Measurements from ENCODE around the gene ATIC. TPM values are rescaled to one million over a fixed set of nuclear protein-coding genes. Genes with fewer than 3 reads are reported as not detected.
"Not testable (repeated sequence)": the region's sequence is repeated elsewhere in the genome, so short reads cannot be mapped to it uniquely, and the experiment has no call there.

The ATIC gene
- total RNA-seq, 1 experiment from 2014 or later = 18.3 TPM

DNA sequence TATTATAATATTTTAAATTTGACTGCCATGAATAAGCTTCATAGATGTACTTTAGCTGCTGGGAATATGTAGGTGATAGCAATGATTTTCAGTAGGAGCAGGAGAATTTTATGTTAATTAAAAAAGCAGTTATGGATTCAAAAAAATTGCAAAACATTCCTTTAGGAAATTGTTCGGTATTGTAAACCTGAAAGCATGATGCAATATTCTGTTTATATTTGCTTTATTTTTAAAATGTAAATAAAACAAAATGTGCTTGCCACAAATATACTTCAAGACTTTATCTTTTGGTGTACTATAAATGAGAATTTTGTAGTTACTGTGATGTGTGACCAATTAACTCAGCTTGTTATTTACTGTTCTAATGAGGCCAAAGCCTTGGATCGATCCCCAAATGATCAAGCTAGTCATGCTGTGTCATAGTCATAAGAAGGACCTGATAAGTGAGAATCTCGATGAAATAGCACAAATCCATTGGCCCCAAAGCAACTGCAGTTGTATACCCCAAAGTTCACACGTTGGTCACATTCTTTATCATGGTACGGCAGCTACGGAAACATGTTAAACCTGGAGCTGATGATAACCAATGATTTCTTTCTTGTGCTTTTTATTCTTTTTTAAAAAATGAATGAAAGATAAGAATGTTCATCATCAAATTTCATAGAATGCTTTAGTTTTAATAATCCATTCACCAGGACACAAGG, 23.6 kb upstream of the ATIC start:
- H3K9me3 ChIP-seq (replicated peaks) = no peaks in the 10 kb centered on the region
- no peaks in the 10 kb centered on the region for H3K27me3 ChIP-seq (replicated peaks)
- DNase-seq (ENCODE audit: low read depth in 1 of 2, low spot score in 2 of 2) = no peak

DNA sequence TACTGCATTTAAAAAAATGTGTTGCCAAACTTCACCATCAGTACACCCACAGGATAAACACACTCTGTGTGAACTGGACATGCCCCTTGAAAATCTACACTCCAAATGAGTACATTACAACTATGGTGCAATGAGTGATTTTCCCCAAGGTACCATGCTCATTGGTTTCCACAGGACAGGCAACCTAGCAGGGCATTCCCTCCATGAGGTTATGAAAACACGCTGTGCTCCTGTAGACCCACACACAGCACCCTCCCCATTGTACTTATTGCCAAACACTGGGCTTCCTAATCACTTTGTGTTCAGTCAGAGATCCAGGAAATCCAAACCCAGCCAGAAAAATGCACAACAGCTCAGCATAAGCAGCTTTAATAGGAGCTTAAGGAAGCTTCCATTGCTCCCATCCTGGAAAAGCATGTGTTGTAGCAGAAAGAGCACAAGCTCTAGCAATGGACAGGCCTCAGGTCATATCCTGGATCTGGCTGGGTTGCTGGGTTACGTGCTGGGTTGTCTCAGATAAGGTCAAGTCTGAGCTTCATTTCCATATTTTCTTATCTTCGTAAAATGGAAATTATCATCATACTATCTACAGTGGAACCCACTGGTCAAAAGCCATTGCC, 20.8 kb upstream of the ATIC start:
- H3K9me3 ChIP-seq (replicated peaks) = no peaks in the 10 kb centered on the region
- DNase-seq (ENCODE audit: low read depth in 1 of 2, low spot score in 2 of 2) = no peak
- no peaks in the 10 kb centered on the region for H3K36me3 ChIP-seq
- H3K27me3 ChIP-seq (replicated peaks) = no peaks in the 10 kb centered on the region
- no peak overlapping the region for H3K27ac ChIP-seq
- peaks cover 3% of the 10 kb centered on the region; the same call in 1 of the 2 replicates for H3K4me1 ChIP-seq (replicated peaks)
- no peak overlapping the region for H3K4me3 ChIP-seq

More for the DNA sequence above, 23.6 kb upstream of the ATIC start:
- Histone ChIP-seq H3K36me3 (no peaks in the 10 kb centered on the region), H3K4me1 (replicated peaks) (peaks cover 7% of the 10 kb centered on the region), H3K4me3 (no peak overlapping the region), H3K27ac (no peak overlapping the region)

DNA sequence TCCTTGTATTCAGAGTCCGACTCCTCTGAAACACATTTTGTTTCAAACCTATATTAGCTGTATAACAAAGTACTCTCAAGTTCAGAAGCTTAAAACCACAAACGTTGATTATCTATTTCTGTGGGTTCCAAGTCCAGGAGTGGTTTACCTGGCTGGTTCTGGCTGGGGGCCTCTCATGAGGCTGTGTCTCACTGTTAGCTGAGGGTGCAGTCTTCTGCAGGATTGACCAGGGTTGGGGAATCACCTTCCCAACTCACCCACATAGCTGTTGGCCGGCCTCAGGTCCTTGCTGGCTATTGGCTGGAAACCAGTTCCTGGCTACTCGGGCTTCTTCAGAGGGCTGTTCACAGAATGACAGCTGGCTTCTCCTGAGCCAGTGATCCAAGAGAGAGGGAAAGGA, 18.0 kb upstream of the ATIC start:
- Histone ChIP-seq H3K36me3 (no peaks in the 10 kb centered on the region), H3K27me3 (replicated peaks) (no peaks in the 10 kb centered on the region), H3K4me1 (replicated peaks) (peaks cover 14% of the 10 kb centered on the region), H3K4me3 (no peak overlapping the region), H3K27ac (no peak overlapping the region), H3K9me3 (replicated peaks) (no peaks in the 10 kb centered on the region)
- no peak for DNase-seq (ENCODE audit: low read depth in 1 of 2, low spot score in 2 of 2)

DNA sequence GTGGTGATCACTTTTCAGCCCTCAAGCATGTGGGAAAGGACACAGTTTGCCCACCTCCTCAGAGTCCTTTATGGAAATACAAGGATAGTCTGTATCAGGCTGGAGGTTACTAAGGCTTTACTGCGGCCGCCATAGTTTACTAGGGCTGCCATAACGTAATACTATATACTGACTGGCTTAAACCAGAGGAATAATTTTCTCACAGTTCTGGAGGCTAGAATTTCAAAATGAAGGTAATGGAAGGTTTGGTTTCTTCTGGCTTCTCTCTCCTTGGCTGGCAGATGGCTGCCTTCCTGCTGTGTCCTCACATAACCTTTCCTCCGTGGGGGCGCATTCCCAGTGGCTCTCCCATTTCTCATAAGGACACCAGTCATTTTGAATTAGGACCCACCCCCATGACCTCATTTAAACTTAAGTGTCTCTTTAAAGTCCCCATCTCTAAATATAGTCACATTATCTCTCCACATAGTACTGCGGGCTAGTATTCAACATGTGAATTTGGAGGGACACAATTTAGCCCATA, 12.5 kb upstream of the ATIC start:
- H3K27me3 ChIP-seq (replicated peaks) = no peaks in the 10 kb centered on the region
- 0 out of 2 replicates have a peak, but pooled peaks cover 4% of the 10 kb centered on the region for H3K36me3 ChIP-seq
- no peak overlapping the region for H3K4me3 ChIP-seq
- H3K9me3 ChIP-seq (replicated peaks) = no peaks in the 10 kb centered on the region
- no peak for DNase-seq (ENCODE audit: low read depth in 1 of 2, low spot score in 2 of 2)
- peaks cover 14% of the 10 kb centered on the region for H3K4me1 ChIP-seq (replicated peaks)
- H3K27ac ChIP-seq = no peak overlapping the region

DNA sequence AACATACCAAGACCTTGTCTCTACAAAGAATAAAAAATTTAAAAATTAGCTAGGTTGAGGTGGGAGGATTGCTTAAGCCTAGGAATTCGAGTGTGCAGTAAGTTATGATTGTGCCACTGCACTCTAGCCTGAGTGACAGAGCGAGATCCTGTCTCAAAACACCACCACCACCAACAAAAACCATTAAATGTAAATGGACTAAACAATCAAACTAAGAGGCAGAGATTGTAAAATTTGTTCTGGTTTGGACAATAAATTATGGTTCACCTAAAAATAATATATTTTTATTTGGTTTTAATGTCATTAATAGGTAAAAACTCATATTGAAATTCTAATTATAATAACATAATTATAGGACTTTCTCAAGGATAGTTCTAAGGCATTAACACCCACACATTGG, 9.9 kb upstream of the ATIC start:
- no peaks in the 10 kb centered on the region for H3K27me3 ChIP-seq (replicated peaks)
- no peak overlapping the region for H3K27ac ChIP-seq
- no peak for DNase-seq (ENCODE audit: low read depth in 1 of 2, low spot score in 2 of 2)
- peaks cover 9% of the 10 kb centered on the region for H3K4me1 ChIP-seq (replicated peaks)
- no peak overlapping the region for H3K4me3 ChIP-seq
- no peaks in the 10 kb centered on the region for H3K9me3 ChIP-seq (replicated peaks)
- 0 out of 2 replicates have a peak, but pooled peaks cover 4% of the 10 kb centered on the region for H3K36me3 ChIP-seq

DNA sequence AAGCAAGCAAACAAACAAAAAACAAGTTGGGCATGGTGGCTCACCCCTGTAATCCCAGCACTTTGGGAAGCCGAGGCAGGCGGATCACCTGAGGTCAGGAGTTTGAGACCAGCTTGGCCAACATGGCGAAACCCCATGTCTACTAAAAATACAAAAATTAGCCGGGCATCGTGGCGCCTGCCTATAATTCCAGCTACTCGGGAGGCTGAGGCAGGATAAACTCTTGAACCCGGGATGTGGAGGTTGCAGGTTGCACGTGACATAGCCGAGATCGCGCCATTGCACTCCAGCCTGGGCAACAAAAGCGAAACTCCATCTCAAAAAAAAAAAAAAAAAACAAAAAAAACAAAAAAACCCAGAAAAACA, 617 bp upstream of the ATIC start:
- Histone ChIP-seq H3K4me1 (replicated peaks) (peaks cover 32% of the 10 kb centered on the region), H3K27ac (peak overlapping the region; percentile 91), H3K4me3 (peak overlapping the region; percentile 58), H3K36me3 (peaks cover 23% of the 10 kb centered on the region)
- not testable (repeated sequence) for H3K9me3 ChIP-seq (replicated peaks); DNase-seq (ENCODE audit: low read depth in 1 of 2, low spot score in 2 of 2); H3K27me3 ChIP-seq (replicated peaks)

DNA sequence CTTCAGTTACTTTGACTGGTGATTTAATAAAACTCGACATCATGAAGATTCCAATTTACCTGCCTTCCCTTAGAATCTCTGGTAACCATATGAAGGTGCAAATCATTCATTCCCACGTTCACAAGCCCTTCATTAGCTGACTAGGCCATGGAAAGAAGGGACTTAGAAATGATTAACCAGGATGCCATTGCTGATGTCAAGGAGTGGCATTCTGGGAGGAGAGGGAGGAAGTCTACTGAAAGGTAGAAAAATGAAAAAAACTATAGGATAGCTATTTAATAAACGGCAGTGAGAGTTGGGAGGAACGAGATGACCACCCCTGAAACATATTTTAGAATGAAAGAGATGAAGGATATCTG, 1.4 kb downstream of the ATIC start:
- Histone ChIP-seq H3K36me3 (peaks cover 36% of the 10 kb centered on the region), H3K4me1 (replicated peaks) (peaks cover 32% of the 10 kb centered on the region), H3K4me3 (no peak overlapping the region), H3K27me3 (replicated peaks) (no peaks in the 10 kb centered on the region), H3K27ac (no peak overlapping the region), H3K9me3 (replicated peaks) (no peaks in the 10 kb centered on the region)
- no peak for DNase-seq (ENCODE audit: low read depth in 1 of 2, low spot score in 2 of 2)

DNA sequence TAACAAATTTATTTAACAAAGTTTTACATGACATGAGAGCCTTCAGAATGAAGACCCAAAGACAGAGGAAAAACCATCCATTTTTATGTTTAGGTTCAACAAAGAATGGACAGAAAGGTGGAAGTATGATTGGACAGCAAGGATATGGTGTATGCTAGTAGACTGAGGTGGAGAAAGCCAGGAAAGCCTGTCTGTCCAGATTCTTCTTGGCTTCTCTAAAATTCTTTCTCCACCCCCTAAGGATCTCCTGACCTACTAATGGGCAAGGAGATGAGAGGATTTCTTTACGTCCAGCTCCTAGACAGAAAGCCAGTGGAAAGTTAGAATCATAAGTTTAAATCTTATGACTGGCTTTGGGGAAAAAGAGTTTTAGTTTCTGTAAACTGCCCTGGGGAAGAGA, 3.0 kb downstream of the ATIC start:
- no peaks in the 10 kb centered on the region for H3K27me3 ChIP-seq (replicated peaks)
- peaks cover 51% of the 10 kb centered on the region for H3K36me3 ChIP-seq
- H3K4me3 ChIP-seq = no peak overlapping the region
- H3K9me3 ChIP-seq (replicated peaks) = no peaks in the 10 kb centered on the region
- H3K4me1 ChIP-seq (replicated peaks) = peaks cover 32% of the 10 kb centered on the region
- no peak overlapping the region for H3K27ac ChIP-seq
- DNase-seq (ENCODE audit: low read depth in 1 of 2, low spot score in 2 of 2) = no peak

DNA sequence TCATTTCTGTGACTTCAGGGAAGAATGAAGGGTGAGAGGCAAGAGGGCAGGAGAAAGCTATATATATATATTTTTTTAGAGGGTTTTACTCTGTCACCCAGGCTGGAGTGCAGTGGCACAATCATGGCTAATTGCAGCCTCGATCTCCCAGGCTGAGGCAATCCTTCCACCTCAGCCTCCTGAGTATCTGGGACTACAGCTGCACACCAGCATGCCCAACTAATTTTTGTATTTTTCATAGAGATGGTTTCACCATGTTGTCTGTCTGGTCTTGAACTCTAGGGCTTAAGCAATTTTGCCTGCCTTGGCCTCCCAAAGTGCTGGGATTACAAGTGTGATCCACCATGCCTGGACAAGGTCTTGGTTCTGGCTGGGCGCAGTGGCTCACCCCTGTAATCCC, 3.4 kb downstream of the ATIC start:
- no peak overlapping the region for H3K27ac ChIP-seq
- no peaks in the 10 kb centered on the region for H3K9me3 ChIP-seq (replicated peaks)
- no peak overlapping the region for H3K4me3 ChIP-seq
- H3K4me1 ChIP-seq (replicated peaks) = peaks cover 32% of the 10 kb centered on the region
- peaks cover 55% of the 10 kb centered on the region for H3K36me3 ChIP-seq
- H3K27me3 ChIP-seq (replicated peaks) = no peaks in the 10 kb centered on the region
- no peak for DNase-seq (ENCODE audit: low read depth in 1 of 2, low spot score in 2 of 2)

DNA sequence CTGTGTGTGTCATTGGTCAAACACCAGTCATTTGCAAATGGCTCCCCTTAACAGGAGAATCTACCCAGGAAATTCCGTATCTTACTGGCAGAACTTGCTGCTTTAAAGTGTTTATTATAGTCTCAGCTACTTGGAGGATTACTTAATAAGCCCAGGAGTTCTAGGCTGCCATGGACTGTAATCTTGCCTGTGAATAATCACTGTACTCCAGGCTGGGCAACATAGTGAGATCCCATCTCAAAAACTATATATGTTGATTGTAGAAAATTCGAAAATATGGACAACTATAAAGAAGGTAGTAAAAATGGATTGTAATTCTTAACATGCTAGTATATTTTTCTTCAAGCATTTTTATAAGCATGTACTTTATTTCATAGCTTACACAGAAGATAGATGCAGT, 4.5 kb downstream of the ATIC start:
- no peak for DNase-seq (ENCODE audit: low read depth in 1 of 2, low spot score in 2 of 2)
- H3K27ac ChIP-seq = no peak overlapping the region
- H3K36me3 ChIP-seq = peaks cover 66% of the 10 kb centered on the region
- H3K4me3 ChIP-seq = no peak overlapping the region
- no peaks in the 10 kb centered on the region for H3K9me3 ChIP-seq (replicated peaks)
- H3K4me1 ChIP-seq (replicated peaks) = peaks cover 28% of the 10 kb centered on the region
- no peaks in the 10 kb centered on the region for H3K27me3 ChIP-seq (replicated peaks)

DNA sequence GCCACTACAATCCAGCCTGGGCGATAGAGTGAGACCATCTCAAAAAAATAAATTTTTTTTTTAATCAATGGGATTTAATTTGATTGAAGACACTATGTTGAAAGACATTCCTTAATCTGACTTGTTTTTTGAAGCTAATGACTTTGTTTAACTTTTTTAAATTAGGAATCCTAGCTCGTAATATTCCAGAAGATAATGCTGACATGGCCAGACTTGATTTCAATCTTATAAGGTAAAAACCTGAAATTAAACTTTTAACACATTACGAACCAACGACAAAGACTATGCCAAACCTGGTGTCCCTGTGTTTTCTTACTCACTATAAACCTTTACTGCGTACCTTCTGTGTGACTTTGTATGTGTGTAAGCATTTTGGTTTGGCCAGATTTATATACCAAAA, 7.6 kb downstream of the ATIC start:
- Histone ChIP-seq H3K4me1 (replicated peaks) (peaks cover 2% of the 10 kb centered on the region), H3K9me3 (replicated peaks) (no peaks in the 10 kb centered on the region), H3K27me3 (replicated peaks) (no peaks in the 10 kb centered on the region), H3K4me3 (no peak overlapping the region), H3K27ac (no peak overlapping the region), H3K36me3 (peaks cover 81% of the 10 kb centered on the region)
- no peak for DNase-seq (ENCODE audit: low read depth in 1 of 2, low spot score in 2 of 2)

DNA sequence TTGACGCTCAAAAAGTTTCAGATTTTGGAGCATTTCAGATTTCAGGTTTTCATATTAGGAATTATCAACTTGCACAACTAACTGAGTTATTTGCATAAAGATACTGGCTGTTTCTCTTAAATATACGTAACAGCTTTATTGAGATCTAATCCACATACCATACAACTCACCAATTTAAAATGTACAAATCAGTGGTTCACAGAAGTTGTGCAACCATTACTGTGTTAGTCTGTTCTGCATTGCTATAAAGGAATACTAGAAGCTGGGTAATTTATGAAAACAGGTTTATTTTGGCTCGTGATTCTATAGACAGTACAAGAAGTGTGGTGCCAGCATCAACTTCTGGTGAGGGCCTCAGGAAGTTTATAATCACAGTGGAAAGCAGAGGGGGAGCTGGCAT, 8.2 kb downstream of the ATIC start:
- DNase-seq (ENCODE audit: low read depth in 1 of 2, low spot score in 2 of 2) = no peak
- Histone ChIP-seq H3K27ac (no peak overlapping the region), H3K4me1 (replicated peaks) (no peaks in the 10 kb centered on the region), H3K27me3 (replicated peaks) (no peaks in the 10 kb centered on the region), H3K4me3 (no peak overlapping the region), H3K36me3 (peaks cover 81% of the 10 kb centered on the region), H3K9me3 (replicated peaks) (no peaks in the 10 kb centered on the region)

DNA sequence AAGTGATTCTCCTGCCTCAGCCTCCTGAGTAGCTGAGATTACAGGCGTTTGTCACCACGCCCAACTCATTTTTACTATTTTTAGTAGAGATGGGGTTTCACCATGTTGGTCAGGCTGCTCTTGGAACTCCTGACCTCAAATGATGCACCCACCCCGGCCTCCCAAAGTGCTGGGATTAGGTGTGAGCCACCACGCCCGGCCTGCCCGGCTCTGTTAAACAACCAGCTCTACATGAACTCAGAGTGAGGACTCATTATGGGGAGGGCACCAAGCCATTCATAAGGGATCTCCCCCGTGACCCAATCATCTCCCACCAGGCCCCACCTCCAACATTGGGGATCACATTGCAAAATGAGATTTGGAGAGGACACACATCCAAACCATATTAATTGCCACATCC, 8.8 kb downstream of the ATIC start:
- Histone ChIP-seq H3K36me3 (peaks cover 85% of the 10 kb centered on the region), H3K4me1 (replicated peaks) (no peaks in the 10 kb centered on the region), H3K27ac (no peak overlapping the region), H3K9me3 (replicated peaks) (no peaks in the 10 kb centered on the region), H3K27me3 (replicated peaks) (no peaks in the 10 kb centered on the region), H3K4me3 (no peak overlapping the region)
- DNase-seq (ENCODE audit: low read depth in 1 of 2, low spot score in 2 of 2) = no peak

DNA sequence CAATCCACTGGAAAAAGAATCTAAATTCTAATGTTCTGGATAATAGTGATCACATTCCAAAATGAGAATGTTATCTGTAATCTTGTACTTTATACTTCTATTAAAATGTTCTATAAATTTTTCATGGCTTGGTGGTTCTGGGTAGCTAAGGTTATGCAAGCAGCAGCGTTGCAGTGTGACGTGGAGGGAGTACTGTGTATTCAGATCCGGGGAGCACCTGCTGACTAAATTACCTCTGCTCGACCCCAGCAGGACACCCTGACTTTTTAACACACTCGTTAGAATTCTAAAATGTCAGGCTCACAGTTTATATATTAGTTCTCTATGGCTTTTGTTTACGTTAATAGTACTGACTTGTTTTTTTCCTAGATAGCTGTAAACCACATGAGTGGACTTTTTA, 13.0 kb downstream of the ATIC start:
- Histone ChIP-seq H3K27me3 (replicated peaks) (no peaks in the 10 kb centered on the region), H3K27ac (no peak overlapping the region), H3K36me3 (peaks cover 93% of the 10 kb centered on the region), H3K9me3 (replicated peaks) (no peaks in the 10 kb centered on the region), H3K4me3 (no peak overlapping the region), H3K4me1 (replicated peaks) (peaks cover 21% of the 10 kb centered on the region)
- no peak for DNase-seq (ENCODE audit: low read depth in 1 of 2, low spot score in 2 of 2)
